ENCODE results near the gene AQP12B. TPM values are rescaled to one million over a fixed set of nuclear protein-coding genes. Genes with fewer than 3 reads are reported as not detected.

Gene AQP12B
- total and polyA plus RNA-seq, 2 donors from 2014 or later = not detected

- intact Hi-C loops (cut with DNase I) = no loop called here
- Histone ChIP-seq H3K9ac (ENCODE audit: low read length in 3 of 3) (no peak overlapping the region), H3K9me3 (ENCODE audit: control insufficient read depth in 2 of 3, insufficient read depth in 1 of 3, low read length in 3 of 3) (no peaks in the 10 kb centered on the region), H3K36me3 (ENCODE audit: control insufficient read depth in 2 of 3, insufficient read depth in 3 of 3, low read length in 3 of 3) (no peaks in the 10 kb centered on the region), H3K4me3 (ENCODE audit: low read length in 3 of 3) (no peak overlapping the region), H3K27ac (ENCODE audit: low read depth in 2 of 2, low read length in 2 of 2) (no peak overlapping the region), H3K27me3 (ENCODE audit: control insufficient read depth, insufficient read depth, low read length) (peaks cover 4% of the 10 kb centered on the region), H3K4me1 (ENCODE audit: control insufficient read depth in 2 of 3, insufficient read depth in 2 of 3, low read depth in 1 of 3, low read length in 3 of 3) (no peaks in the 10 kb centered on the region)
- no peak for DNase-seq
- no peak for TF ChIP-seq CTCF (IDR thresholded peaks at IDR 0.05; ENCODE audit: borderline replicate concordance, extremely low read depth, insufficient read depth)
- no peak for FAIRE-seq
Observed at GRCh38 chr2:240670950-240671349, 11.7 kb downstream of the AQP12B start.

GRCh38 chr2:240670402-240670801 lies 12.3 kb downstream of the AQP12B start:
- no peak for TF ChIP-seq CTCF (IDR thresholded peaks at IDR 0.05; ENCODE audit: borderline replicate concordance, extremely low read depth, insufficient read depth)
- H3K4me3 ChIP-seq (ENCODE audit: low read length in 3 of 3) = no peak overlapping the region
- no peaks in the 10 kb centered on the region for H3K36me3 ChIP-seq (ENCODE audit: control insufficient read depth in 2 of 3, insufficient read depth in 3 of 3, low read length in 3 of 3)
- peaks cover 4% of the 10 kb centered on the region for H3K27me3 ChIP-seq (ENCODE audit: control insufficient read depth, insufficient read depth, low read length)
- FAIRE-seq = no peak
- intact Hi-C loops (cut with DNase I) = no loop called here
- no peak overlapping the region for H3K9ac ChIP-seq (ENCODE audit: low read length in 3 of 3)
- H3K27ac ChIP-seq (ENCODE audit: low read depth in 2 of 2, low read length in 2 of 2) = no peak overlapping the region
- no peaks in the 10 kb centered on the region for H3K9me3 ChIP-seq (ENCODE audit: control insufficient read depth in 2 of 3, insufficient read depth in 1 of 3, low read length in 3 of 3)
- H3K4me1 ChIP-seq (ENCODE audit: control insufficient read depth in 2 of 3, insufficient read depth in 2 of 3, low read depth in 1 of 3, low read length in 3 of 3) = no peaks in the 10 kb centered on the region
- no peak for DNase-seq

- intact Hi-C loops (cut with DNase I) = no loop called here
- no peak for TF ChIP-seq CTCF (IDR thresholded peaks at IDR 0.05; ENCODE audit: borderline replicate concordance, extremely low read depth, insufficient read depth)
- Histone ChIP-seq H3K9ac (ENCODE audit: low read length in 3 of 3) (no peak overlapping the region), H3K27me3 (ENCODE audit: control insufficient read depth, insufficient read depth, low read length) (no peaks in the 10 kb centered on the region), H3K4me3 (ENCODE audit: low read length in 3 of 3) (no peak overlapping the region), H3K9me3 (ENCODE audit: control insufficient read depth in 2 of 3, insufficient read depth in 1 of 3, low read length in 3 of 3) (peaks cover 0 to 3% (median 0%) of the 10 kb centered on the region in 3 donors), H3K4me1 (ENCODE audit: control insufficient read depth in 2 of 3, insufficient read depth in 2 of 3, low read depth in 1 of 3, low read length in 3 of 3) (no peaks in the 10 kb centered on the region), H3K36me3 (ENCODE audit: control insufficient read depth in 2 of 3, insufficient read depth in 3 of 3, low read length in 3 of 3) (no peaks in the 10 kb centered on the region), H3K27ac (ENCODE audit: low read depth in 2 of 2, low read length in 2 of 2) (no peak overlapping the region)
- DNase-seq = no peak
- no peak for FAIRE-seq
Observed at GRCh38 chr2:240664622-240665021, 18.1 kb downstream of the AQP12B start.

GRCh38 chr2:240663546-240664190 lies 19.0 kb downstream of the AQP12B start:
- Histone ChIP-seq H3K4me3 (ENCODE audit: low read length in 3 of 3) (no peak overlapping the region), H3K4me1 (ENCODE audit: control insufficient read depth in 2 of 3, insufficient read depth in 2 of 3, low read depth in 1 of 3, low read length in 3 of 3) (no peaks in the 10 kb centered on the region), H3K27ac (ENCODE audit: low read depth in 2 of 2, low read length in 2 of 2) (no peak overlapping the region), H3K27me3 (ENCODE audit: control insufficient read depth, insufficient read depth, low read length) (peaks cover 2% of the 10 kb centered on the region), H3K9me3 (ENCODE audit: control insufficient read depth in 2 of 3, insufficient read depth in 1 of 3, low read length in 3 of 3) (peaks cover 0 to 3% (median 0%) of the 10 kb centered on the region in 3 donors), H3K9ac (ENCODE audit: low read length in 3 of 3) (no peak overlapping the region), H3K36me3 (ENCODE audit: control insufficient read depth in 2 of 3, insufficient read depth in 3 of 3, low read length in 3 of 3) (no peaks in the 10 kb centered on the region)
- no peak for TF ChIP-seq CTCF (IDR thresholded peaks at IDR 0.05; ENCODE audit: borderline replicate concordance, extremely low read depth, insufficient read depth)
- FAIRE-seq (no peak), DNase-seq (no peak)
- intact Hi-C loops (cut with DNase I) = no loop called here
